HEK293 (cell line): ENCODE data around the gene PPP1R8.

Experiments
- CTCF ChIA-PET: fragments of 350-600 bp; formaldehyde crosslinking; extraction: SDS; loops from one replicate; lab custom pipeline; 2021; ENCODE audit warnings: antibody characterized with exemption; lab: Yijun Ruan, JAX
- POLR2A ChIA-PET: fragments of 300-600 bp; formaldehyde crosslinking; extraction: SDS; loops from one replicate; lab custom pipeline; 2020; ENCODE audit warnings: antibody characterized with exemption, inconsistent platforms; lab: Yijun Ruan, JAX
- H3K27ac ChIP-seq: fragments of 200-500 bp; sonication (Bioruptor generic); 2 replicates; pipeline ENCODE4 v1.5.1; 2014; ENCODE audit warnings: low read depth, low read length, control low read depth, inconsistent platforms; ENCODE audit errors: extremely low read depth
- H3K36me3 ChIP-seq, 2 experiments: fragments of 200-500 bp in 1 of 2; sonication (Bioruptor generic) in 1 of 2; 1 replicate in 1 of 2; 2 replicates in 1 of 2; pipeline ENCODE4 v1.5.1; 2014 to 2017; ENCODE audit warnings: inconsistent platforms in 2 of 2, low read length in 2 of 2; ENCODE audit not compliant: control insufficient read depth in 2 of 2, insufficient read depth in 1 of 2
- H3K4me1 ChIP-seq: fragments of 200-500 bp; sonication (Bioruptor generic); 2 replicates; pipeline ENCODE4 v1.5.1; 2014; ENCODE audit warnings: mild to moderate bottlenecking, low read length, inconsistent platforms; ENCODE audit not compliant: control insufficient read depth, insufficient read depth
- H3K4me3 ChIP-seq: 2 replicates; pipeline ENCODE4 v1.5.1; 2011; ENCODE audit warnings: low read depth, mild to moderate bottlenecking, control low read depth, low read length, moderate library complexity
- H3K9me3 ChIP-seq: fragments of 200-500 bp; sonication (Bioruptor generic); 2 replicates; pipeline ENCODE4 v1.5.1; 2014; ENCODE audit warnings: low read depth, low read length, inconsistent platforms; ENCODE audit not compliant: control insufficient read depth, insufficient read depth
- EGR2 ChIP-seq: fragments of 450-650 bp; formaldehyde crosslinking; IDR thresholded peaks from 2 replicates; pipeline ENCODE4 v1.5.1; 2016; ENCODE audit warnings: low read depth, missing biosample characterization, missing genetic modification characterization
- GLIS2 ChIP-seq: fragments of 450-650 bp; formaldehyde crosslinking; IDR thresholded peaks from 2 replicates; pipeline ENCODE4 v1.5.1; 2016; ENCODE audit warnings: missing biosample characterization, missing genetic modification characterization
- TSHZ1 ChIP-seq: fragments of 450-650 bp; formaldehyde crosslinking; IDR thresholded peaks from 2 replicates; pipeline ENCODE4 v1.5.1; 2016; ENCODE audit warnings: missing biosample characterization, missing genetic modification characterization, borderline replicate concordance
- ZBTB11 ChIP-seq: fragments of 450-650 bp; formaldehyde crosslinking; conservative IDR thresholded peaks from 2 replicates; pipeline ENCODE4 v1.5.1; 2016; ENCODE audit warnings: low read depth, missing biosample characterization, missing genetic modification characterization
- ZBTB20 ChIP-seq: fragments of 450-650 bp; formaldehyde crosslinking; IDR thresholded peaks from 2 replicates; pipeline ENCODE4 v1.5.1; 2016; ENCODE audit warnings: missing biosample characterization, missing genetic modification characterization
- ZFHX2 ChIP-seq: fragments of 450-650 bp; formaldehyde crosslinking; conservative IDR thresholded peaks from 2 replicates; pipeline ENCODE4 v1.5.1; 2016; ENCODE audit warnings: missing biosample characterization, missing genetic modification characterization
- ZNF10 ChIP-seq: fragments of 450-650 bp; formaldehyde crosslinking; IDR thresholded peaks from 2 replicates; pipeline ENCODE4 v1.5.1; 2017; ENCODE audit warnings: missing biosample characterization, missing genetic modification characterization
- ZNF362 ChIP-seq: fragments of 450-650 bp; formaldehyde crosslinking; IDR thresholded peaks from 2 replicates; pipeline ENCODE4 v1.5.1; 2016; ENCODE audit warnings: missing biosample characterization, missing genetic modification characterization
- ZNF596 ChIP-seq: fragments of 450-650 bp; IDR thresholded peaks from 2 replicates; pipeline ENCODE4 v1.5.0; 2018; ENCODE audit warnings: missing biosample characterization, mild to moderate bottlenecking, missing genetic modification characterization, moderate library complexity
- TF ChIP-seq, protein P1 (sequence below): fragments of 450-650 bp; formaldehyde crosslinking; IDR thresholded peaks from 2 replicates; pipeline ENCODE4 v1.5.1; 2016; ENCODE audit warnings: missing biosample characterization, missing genetic modification characterization
- TF ChIP-seq, protein P2 (sequence below): fragments of 450-650 bp; formaldehyde crosslinking; IDR thresholded peaks from 2 replicates; pipeline ENCODE4 v1.5.1; 2016; ENCODE audit warnings: missing biosample characterization, missing genetic modification characterization, low read depth

Gene PPP1R8

DNA sequence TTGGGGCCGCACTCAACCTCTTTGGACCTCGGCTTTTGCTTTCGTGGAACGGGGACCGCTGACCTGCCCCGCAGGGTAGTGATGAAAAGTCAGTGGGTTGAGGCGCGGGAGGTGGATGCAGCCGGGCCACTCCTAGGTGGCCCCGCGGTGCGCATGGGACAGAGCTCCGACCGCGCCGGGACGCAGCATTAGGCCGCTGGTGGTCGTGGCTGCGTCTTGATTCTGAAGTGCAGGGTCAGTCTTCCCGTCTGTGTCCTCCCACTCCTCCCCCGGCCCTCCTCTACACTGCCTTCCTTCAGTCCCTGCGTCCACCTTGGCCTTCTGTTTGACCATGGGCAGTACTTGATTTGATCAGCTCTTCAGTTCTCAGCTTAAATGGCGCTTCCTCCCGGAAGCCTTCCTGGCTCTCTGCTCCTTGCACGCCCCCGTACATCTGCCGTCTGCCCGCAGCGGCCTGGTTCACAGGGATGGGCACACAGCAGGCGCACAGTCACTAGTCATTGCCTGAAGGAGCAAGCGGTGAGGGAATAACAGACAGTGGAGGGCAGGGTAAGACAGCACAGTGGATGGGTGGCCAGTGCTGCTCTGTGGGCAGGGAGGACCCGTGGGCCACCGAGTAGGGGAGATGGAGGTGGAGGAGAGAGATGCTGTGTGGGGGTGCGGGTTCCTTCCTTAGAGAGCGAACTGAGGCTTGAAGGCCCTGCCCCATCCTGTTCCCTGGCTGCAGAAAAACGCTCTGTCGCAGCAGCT lies 42.4 kb downstream of the PPP1R8 start:
- ChIA-PET CTCF (interaction anchor here (0.7 kb wide), 1 partner anchor 1837 kb away, joined by 5 read pairs; no protein-coding TSS in a partner anchor), POLR2A (interaction anchor here (0.6 kb wide), 1 partner anchor 987 kb away, joined by 3 read pairs; no protein-coding TSS in a partner anchor)
- Histone ChIP-seq H3K4me3 (no peak overlapping the region), H3K4me1 (peaks cover 3% of the 10 kb centered on the region; the same call in 1 of the 2 replicates), H3K27ac (no peak overlapping the region), H3K9me3 (no peaks in the 10 kb centered on the region), H3K36me3 (no peaks in the 10 kb centered on the region)
- no peak for TF ChIP-seq TSHZ1 (tag by site-specific recombination)
- no peak for TF ChIP-seq ZBTB11 (tag by site-specific recombination)
- TF ChIP-seq ZFHX2 (tag by site-specific recombination) = peak; percentile 56
- TF ChIP-seq GLIS2 = 0 out of 2 replicates have a peak, but pooled peaks have one; percentile 29
- TF ChIP-seq, protein P1, sequence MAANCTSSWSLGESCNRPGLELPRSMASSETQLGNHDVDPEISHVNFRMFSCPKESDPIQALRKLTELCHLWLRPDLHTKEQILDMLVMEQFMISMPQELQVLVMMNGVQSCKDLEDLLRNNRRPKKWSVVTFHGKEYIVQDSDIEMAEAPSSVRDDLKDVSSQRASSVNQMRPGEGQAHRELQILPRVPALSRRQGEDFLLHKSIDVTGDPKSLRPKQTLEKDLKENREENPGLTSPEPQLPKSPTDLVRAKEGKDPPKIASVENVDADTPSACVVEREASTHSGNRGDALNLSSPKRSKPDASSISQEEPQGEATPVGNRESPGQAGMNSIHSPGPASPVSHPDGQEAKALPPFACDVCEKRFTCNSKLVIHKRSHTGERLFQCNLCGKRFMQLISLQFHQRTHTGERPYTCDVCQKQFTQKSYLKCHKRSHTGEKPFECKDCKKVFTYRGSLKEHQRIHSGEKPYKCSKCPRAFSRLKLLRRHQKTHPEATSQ = no peak
- peak; percentile 56 for TF ChIP-seq EGR2 (tag by site-specific recombination)
- TF ChIP-seq ZBTB20 (tag by site-specific recombination) = no peak
- no peak for TF ChIP-seq ZNF10

- no peak overlapping the region for H3K4me3 ChIP-seq
- TF ChIP-seq ZNF362 (tag by site-specific recombination) (peak; percentile 29; the same call in 1 of the 2 replicates), ZNF596 (tag by site-specific recombination) (no peak)
- TF ChIP-seq, protein P2, sequence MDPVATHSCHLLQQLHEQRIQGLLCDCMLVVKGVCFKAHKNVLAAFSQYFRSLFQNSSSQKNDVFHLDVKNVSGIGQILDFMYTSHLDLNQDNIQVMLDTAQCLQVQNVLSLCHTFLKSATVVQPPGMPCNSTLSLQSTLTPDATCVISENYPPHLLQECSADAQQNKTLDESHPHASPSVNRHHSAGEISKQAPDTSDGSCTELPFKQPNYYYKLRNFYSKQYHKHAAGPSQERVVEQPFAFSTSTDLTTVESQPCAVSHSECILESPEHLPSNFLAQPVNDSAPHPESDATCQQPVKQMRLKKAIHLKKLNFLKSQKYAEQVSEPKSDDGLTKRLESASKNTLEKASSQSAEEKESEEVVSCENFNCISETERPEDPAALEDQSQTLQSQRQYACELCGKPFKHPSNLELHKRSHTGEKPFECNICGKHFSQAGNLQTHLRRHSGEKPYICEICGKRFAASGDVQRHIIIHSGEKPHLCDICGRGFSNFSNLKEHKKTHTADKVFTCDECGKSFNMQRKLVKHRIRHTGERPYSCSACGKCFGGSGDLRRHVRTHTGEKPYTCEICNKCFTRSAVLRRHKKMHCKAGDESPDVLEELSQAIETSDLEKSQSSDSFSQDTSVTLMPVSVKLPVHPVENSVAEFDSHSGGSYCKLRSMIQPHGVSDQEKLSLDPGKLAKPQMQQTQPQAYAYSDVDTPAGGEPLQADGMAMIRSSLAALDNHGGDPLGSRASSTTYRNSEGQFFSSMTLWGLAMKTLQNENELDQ (tag by site-specific recombination) = no peak
- no peaks in the 10 kb centered on the region for H3K36me3 ChIP-seq
- ChIA-PET POLR2A (no interaction called here), CTCF (no interaction called here)
- H3K9me3 ChIP-seq = no peaks in the 10 kb centered on the region
- no peak overlapping the region for H3K27ac ChIP-seq
- H3K4me1 ChIP-seq = peaks cover 3% of the 10 kb centered on the region; the same call in 1 of the 2 replicates
Measured at GRCh38 chr1:27873671-27874384, 43.2 kb downstream of the PPP1R8 start.
